Skeletal muscle tissue (tissue), 4 donors: ENCODE results near the gene TNS3. TPM values are rescaled to one million over a fixed set of nuclear protein-coding genes. Genes with fewer than 3 reads are reported as not detected.

Experiments
- H3K27ac ChIP-seq: one replicate; pipeline ENCODE4 v1.7.0; 2013; ENCODE audit warnings: mild to moderate bottlenecking, low read depth, low read length, inconsistent platforms
- H3K27me3 ChIP-seq, 3 donors: one replicate each; pipeline ENCODE4 v1.7.0; 2013; ENCODE audit warnings: low read length in 3 of 3; ENCODE audit not compliant: control insufficient read depth in 3 of 3, insufficient read depth in 3 of 3
- H3K36me3 ChIP-seq, 3 donors: one replicate each; pipeline ENCODE4 v1.7.0; 2013; ENCODE audit warnings: low read length in 3 of 3; ENCODE audit not compliant: control insufficient read depth in 3 of 3, insufficient read depth in 3 of 3
- H3K4me1 ChIP-seq, 3 donors: one replicate each; pipeline ENCODE4 v1.7.0; 2013; ENCODE audit warnings: low read length in 3 of 3, mild to moderate bottlenecking in 3 of 3; ENCODE audit not compliant: control insufficient read depth in 3 of 3, insufficient read depth in 3 of 3
- H3K4me3 ChIP-seq, 3 donors: one replicate each; pipeline ENCODE4 v1.7.0; 2013; ENCODE audit warnings: low read length in 3 of 3
- H3K9ac ChIP-seq, 3 donors: one replicate each; pipeline ENCODE4 v1.7.0; 2013; ENCODE audit warnings: low read length in 3 of 3, mild to moderate bottlenecking in 3 of 3, moderate library complexity in 2 of 3, low read depth in 1 of 3
- H3K9me3 ChIP-seq, 3 donors: one replicate each; pipeline ENCODE4 v1.7.0; 2013; ENCODE audit warnings: low read length in 3 of 3; ENCODE audit not compliant: control insufficient read depth in 3 of 3
- total RNA-seq: library from RNA; depleted of rRNA; stranded (reverse); fragments of >200 nt; gene quantifications from one replicate; pipeline ENCODE4 v1.2.3, GENCODE V29; 2014
- donor health status: Osteomylitis.

The TNS3 gene
- total RNA-seq, 1 donor from 2014 or later, result 33.4 TPM

- peak overlapping the region in 1 of 3 donors; percentile 40 for H3K9ac ChIP-seq
Measured at GRCh38 chr7:47414342-47415317, 167.3 kb downstream of the TNS3 start.

DNA sequence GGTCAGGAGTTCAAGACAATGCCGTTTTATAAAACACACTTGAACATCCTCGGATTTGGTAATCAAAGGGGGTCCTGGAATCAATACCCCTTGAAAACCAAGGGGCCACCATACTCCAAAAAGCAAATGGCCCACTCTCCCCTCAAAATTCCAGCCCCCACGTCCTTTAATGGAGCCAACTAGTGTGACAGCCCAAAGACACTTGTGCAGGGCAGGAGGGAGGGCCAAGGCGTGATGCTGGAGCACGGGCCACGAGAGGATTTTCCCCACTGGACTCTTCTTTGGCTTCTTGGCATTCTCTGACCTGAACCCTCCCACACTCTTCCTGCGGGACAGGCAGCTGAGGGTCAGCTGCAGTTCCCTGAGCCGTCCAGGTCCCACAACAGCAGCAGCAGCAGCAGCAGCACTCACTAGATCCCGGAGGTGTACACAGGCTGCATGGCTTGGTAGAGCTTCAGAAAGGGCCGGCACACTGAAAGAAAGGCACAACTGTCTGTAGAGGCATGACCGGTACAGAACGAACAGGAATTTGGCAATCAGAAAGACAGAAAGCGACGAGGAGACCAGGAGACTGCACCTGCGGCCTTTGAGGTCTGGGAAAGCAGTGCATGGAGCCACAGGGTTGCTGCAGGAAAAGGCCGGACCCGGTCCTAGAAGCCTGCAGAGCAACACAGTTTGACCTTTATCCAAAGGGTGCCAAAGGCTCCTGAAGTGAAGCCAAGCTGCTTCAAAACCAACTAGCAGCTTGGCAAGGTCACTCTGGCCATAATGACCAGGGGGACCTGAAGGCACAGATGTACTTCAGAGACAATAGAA lies 168.2 kb downstream of the TNS3 start:
- Histone ChIP-seq H3K27ac (no peak overlapping the region), H3K9me3 (no peaks in the 10 kb centered on the region), H3K9ac (peak overlapping the region in 1 of 3 donors; percentile 40), H3K4me3 (no peak overlapping the region), H3K36me3 (peaks cover 39 to 44% (median 40%) of the 10 kb centered on the region in 3 donors), H3K27me3 (no peaks in the 10 kb centered on the region), H3K4me1 (peaks cover 13 to 15% (median 14%) of the 10 kb centered on the region in 3 donors)

More at GRCh38 chr7:47414342-47415317, 167.3 kb downstream of the TNS3 start:
- Histone ChIP-seq H3K9me3 (no peaks in the 10 kb centered on the region), H3K27ac (no peak overlapping the region), H3K4me1 (peaks cover 13 to 21% (median 18%) of the 10 kb centered on the region in 3 donors), H3K4me3 (no peak overlapping the region), H3K36me3 (peaks cover 39 to 47% (median 42%) of the 10 kb centered on the region in 3 donors), H3K27me3 (no peaks in the 10 kb centered on the region)

- peaks cover 35 to 44% (median 38%) of the 10 kb centered on the region in 3 donors for H3K36me3 ChIP-seq
- H3K27ac ChIP-seq, result no peak overlapping the region
- H3K4me1 ChIP-seq, result peaks cover 14 to 20% (median 16%) of the 10 kb centered on the region in 3 donors
- no peaks in the 10 kb centered on the region for H3K27me3 ChIP-seq
- H3K4me3 ChIP-seq, result no peak overlapping the region
- no peak overlapping the region for H3K9ac ChIP-seq
- no peaks in the 10 kb centered on the region for H3K9me3 ChIP-seq
Measured at GRCh38 chr7:47411901-47412300, 170.0 kb downstream of the TNS3 start.

GRCh38 chr7:47411281-47411869 lies 170.5 kb downstream of the TNS3 start:
- Histone ChIP-seq H3K36me3 (peaks cover 34 to 40% (median 36%) of the 10 kb centered on the region in 3 donors), H3K4me1 (peaks cover 19 to 25% (median 21%) of the 10 kb centered on the region in 3 donors), H3K9ac (no peak overlapping the region), H3K9me3 (no peaks in the 10 kb centered on the region), H3K27me3 (no peaks in the 10 kb centered on the region), H3K27ac (no peak overlapping the region), H3K4me3 (no peak overlapping the region)

DNA sequence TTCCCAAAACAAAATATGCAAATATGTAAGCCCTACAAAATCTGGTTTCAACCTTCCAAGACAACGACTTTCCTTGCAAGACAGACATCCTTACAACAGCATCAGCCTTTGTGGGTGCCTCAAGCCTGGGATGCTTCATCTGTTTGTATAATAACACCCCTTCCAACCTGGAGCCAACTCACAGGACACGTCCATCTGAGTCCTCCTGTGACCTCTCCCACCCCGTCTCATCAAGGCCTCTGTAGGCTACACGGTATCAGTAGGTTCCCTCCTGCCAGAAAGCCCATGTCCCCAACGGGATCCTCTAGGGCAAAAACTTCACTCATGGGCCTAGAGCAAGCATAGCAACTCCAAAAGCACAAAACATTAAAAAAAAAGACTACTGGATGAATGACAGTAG lies 173.2 kb downstream of the TNS3 start:
- H3K27ac ChIP-seq, result no peak overlapping the region
- H3K27me3 ChIP-seq, result no peaks in the 10 kb centered on the region
- H3K9ac ChIP-seq, result no peak overlapping the region
- H3K36me3 ChIP-seq, result peaks cover 15 to 21% (median 21%) of the 10 kb centered on the region in 3 donors
- H3K9me3 ChIP-seq, result no peaks in the 10 kb centered on the region
- peaks cover 25 to 28% (median 27%) of the 10 kb centered on the region in 3 donors for H3K4me1 ChIP-seq
- H3K4me3 ChIP-seq, result no peak overlapping the region

GRCh38 chr7:47407821-47408674 lies 173.9 kb downstream of the TNS3 start:
- Histone ChIP-seq H3K4me1 (peaks cover 24 to 26% (median 25%) of the 10 kb centered on the region in 3 donors), H3K36me3 (peaks cover 15 to 21% (median 20%) of the 10 kb centered on the region in 3 donors), H3K9me3 (no peaks in the 10 kb centered on the region), H3K4me3 (no peak overlapping the region), H3K27me3 (no peaks in the 10 kb centered on the region), H3K27ac (no peak overlapping the region), H3K9ac (no peak overlapping the region)

DNA sequence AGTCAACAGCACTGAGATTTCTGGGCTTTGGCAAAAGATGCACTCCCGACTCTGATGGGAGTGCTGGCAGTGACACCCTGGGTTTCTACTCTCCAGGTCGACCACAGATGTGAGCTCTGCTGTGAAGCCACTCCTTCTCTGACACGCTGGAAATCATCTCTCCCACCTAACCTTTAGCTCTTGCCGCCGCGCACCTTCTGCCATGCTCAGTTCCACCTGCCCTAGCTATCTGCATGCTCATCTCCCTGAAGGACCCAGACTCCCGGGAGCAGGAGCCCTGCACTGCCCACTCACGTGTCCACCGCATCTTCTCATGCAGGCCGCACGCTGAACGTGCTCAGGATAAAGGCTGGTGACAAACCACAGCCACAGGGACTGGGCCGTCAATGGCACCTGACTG lies 174.8 kb downstream of the TNS3 start:
- Histone ChIP-seq H3K9ac (peak overlapping the region in 1 of 3 donors; percentile 33), H3K36me3 (peaks cover 15 to 25% (median 21%) of the 10 kb centered on the region in 3 donors), H3K9me3 (no peaks in the 10 kb centered on the region), H3K4me3 (no peak overlapping the region), H3K27ac (no peak overlapping the region), H3K4me1 (peaks cover 24 to 26% (median 25%) of the 10 kb centered on the region in 3 donors), H3K27me3 (no peaks in the 10 kb centered on the region)

GRCh38 chr7:47406801-47407129 lies 175.1 kb downstream of the TNS3 start:
- Histone ChIP-seq H3K4me3 (no peak overlapping the region), H3K9me3 (no peaks in the 10 kb centered on the region), H3K27ac (no peak overlapping the region), H3K9ac (peak overlapping the region in 2 of 3 donors; percentile 33 to 43), H3K36me3 (peaks cover 15 to 27% (median 19%) of the 10 kb centered on the region in 3 donors), H3K27me3 (no peaks in the 10 kb centered on the region), H3K4me1 (peaks cover 24 to 26% (median 25%) of the 10 kb centered on the region in 3 donors)
